ENCODE results near the gene RPL4.
A peak's percentile ranks its signal among the peaks of the same experiment; 100 is the strongest.
"Not testable (repeated sequence)": the region's sequence is repeated elsewhere in the genome, so short reads cannot be mapped to it uniquely, and the experiment has no call there.

RPL4 gene

GRCh38 chr15:66503041-66503648, 1.5 kb downstream of the RPL4 start:
- H2BK120ac ChIP-seq (ENCODE audit: low read depth, low read length); H3K14ac ChIP-seq (ENCODE audit: low read length); H2BK5ac ChIP-seq (ENCODE audit: low read length); H2AK5ac ChIP-seq (ENCODE audit: low read depth, low read length); H2BK12ac ChIP-seq (ENCODE audit: low read length); H2AFZ ChIP-seq (ENCODE audit: low read length); H2BK15ac ChIP-seq (ENCODE audit: low read length); H4K8ac ChIP-seq (ENCODE audit: low read depth, low read length); H3K79me1 ChIP-seq (ENCODE audit: low read depth, low read length); H3K18ac ChIP-seq (ENCODE audit: low read length); H4K91ac ChIP-seq (ENCODE audit: low read depth, low read length, poor library complexity); H3K23ac ChIP-seq (ENCODE audit: low read depth, low read length, poor library complexity); H3K27me3 ChIP-seq (ENCODE audit: control insufficient read depth in 3 of 3, insufficient read depth in 3 of 3, low read depth in 1 of 3, low read length in 3 of 3); H3K9me3 ChIP-seq (replicated peaks in 1 of 2; ENCODE audit: control insufficient read depth in 2 of 2, insufficient read depth in 1 of 2, low read depth in 1 of 2, low read length in 2 of 2); H3K4ac ChIP-seq (ENCODE audit: low read length); H3K27ac ChIP-seq (replicated peaks; ENCODE audit: low read length); H3K9ac ChIP-seq (ENCODE audit: low read depth, low read length, poor library complexity); DNase-seq (ENCODE audit: low spot score): not testable (repeated sequence)
- Histone ChIP-seq H3K4me1 (ENCODE audit: control insufficient read depth in 2 of 2, insufficient read depth in 1 of 2, low read depth in 1 of 2, low read length in 2 of 2) (peaks cover 4 to 12% of the 10 kb centered on the region in 2 donors), H3K36me3 (replicated peaks in 1 of 2; ENCODE audit: control insufficient read depth in 2 of 2, insufficient read depth in 2 of 2, low read length in 2 of 2) (peaks cover 31 to 57% of the 10 kb centered on the region in 2 donors), H3K4me3 (ENCODE audit: low read length in 2 of 2) (peak overlapping the region in 1 of 2 donors; percentile 81), H3K4me2 (ENCODE audit: insufficient read depth, low read length, poor library complexity, severe bottlenecking) (peak overlapping the region; percentile 26)
- WGBS, 2 donors (ENCODE audit: extremely low coverage in 2 of 2, insufficient read length in 2 of 2, insufficient replicate concordance in 1 of 2): no CpG with 5 or more reads among the region's 13 CpGs

GRCh38 chr15:66502491-66502890, 2.2 kb downstream of the RPL4 start:
- Histone ChIP-seq H3K23ac (ENCODE audit: low read depth, low read length, poor library complexity) (no peak overlapping the region), H3K14ac (ENCODE audit: low read length) (no peak overlapping the region), H2AFZ (ENCODE audit: low read length) (no peak overlapping the region), H4K91ac (ENCODE audit: low read depth, low read length, poor library complexity) (no peak overlapping the region), H3K36me3 (replicated peaks in 1 of 2; ENCODE audit: control insufficient read depth in 2 of 2, insufficient read depth in 2 of 2, low read length in 2 of 2) (peaks cover 31 to 61% of the 10 kb centered on the region in 2 donors), H3K4ac (ENCODE audit: low read length) (no peak overlapping the region), H2BK120ac (ENCODE audit: low read depth, low read length) (no peak overlapping the region), H3K79me1 (ENCODE audit: low read depth, low read length) (no peaks in the 10 kb centered on the region), H2BK12ac (ENCODE audit: low read length) (no peak overlapping the region), H4K8ac (ENCODE audit: low read depth, low read length) (no peak overlapping the region), H3K27me3 (ENCODE audit: control insufficient read depth in 3 of 3, insufficient read depth in 3 of 3, low read depth in 1 of 3, low read length in 3 of 3) (no peaks in the 10 kb centered on the region), H2BK5ac (ENCODE audit: low read length) (no peak overlapping the region), H3K4me2 (ENCODE audit: insufficient read depth, low read length, poor library complexity, severe bottlenecking) (no peak overlapping the region), H3K18ac (ENCODE audit: low read length) (no peak overlapping the region), H3K9ac (ENCODE audit: low read depth, low read length, poor library complexity) (no peak overlapping the region), H2BK15ac (ENCODE audit: low read length) (no peak overlapping the region), H3K4me3 (ENCODE audit: low read length in 2 of 2) (peak overlapping the region in 1 of 2 donors; percentile 9), H3K9me3 (replicated peaks in 1 of 2; ENCODE audit: control insufficient read depth in 2 of 2, insufficient read depth in 1 of 2, low read depth in 1 of 2, low read length in 2 of 2) (no peaks in the 10 kb centered on the region), H2AK5ac (ENCODE audit: low read depth, low read length) (no peak overlapping the region), H3K4me1 (ENCODE audit: control insufficient read depth in 2 of 2, insufficient read depth in 1 of 2, low read depth in 1 of 2, low read length in 2 of 2) (peaks cover 4 to 12% of the 10 kb centered on the region in 2 donors), H3K27ac (replicated peaks; ENCODE audit: low read length) (no peak overlapping the region)
- WGBS, 2 donors (ENCODE audit: extremely low coverage in 2 of 2, insufficient read length in 2 of 2, insufficient replicate concordance in 1 of 2): no CpG with 5 or more reads among the region's 10 CpGs
- DNase-seq (ENCODE audit: low spot score): no peak

- H3K9ac ChIP-seq (ENCODE audit: low read depth, low read length, poor library complexity); H3K4me3 ChIP-seq (ENCODE audit: low read length in 2 of 2); H4K91ac ChIP-seq (ENCODE audit: low read depth, low read length, poor library complexity); H2AFZ ChIP-seq (ENCODE audit: low read length); H2BK120ac ChIP-seq (ENCODE audit: low read depth, low read length); H3K4me2 ChIP-seq (ENCODE audit: insufficient read depth, low read length, poor library complexity, severe bottlenecking); H3K23ac ChIP-seq (ENCODE audit: low read depth, low read length, poor library complexity); H3K4ac ChIP-seq (ENCODE audit: low read length); H2BK12ac ChIP-seq (ENCODE audit: low read length); H2BK15ac ChIP-seq (ENCODE audit: low read length); H2AK5ac ChIP-seq (ENCODE audit: low read depth, low read length); H3K18ac ChIP-seq (ENCODE audit: low read length); H3K27ac ChIP-seq (replicated peaks; ENCODE audit: low read length); H3K9me3 ChIP-seq (replicated peaks in 1 of 2; ENCODE audit: control insufficient read depth in 2 of 2, insufficient read depth in 1 of 2, low read depth in 1 of 2, low read length in 2 of 2); H4K8ac ChIP-seq (ENCODE audit: low read depth, low read length); H3K79me1 ChIP-seq (ENCODE audit: low read depth, low read length); DNase-seq (ENCODE audit: low spot score); H3K27me3 ChIP-seq (ENCODE audit: control insufficient read depth in 3 of 3, insufficient read depth in 3 of 3, low read depth in 1 of 3, low read length in 3 of 3); H2BK5ac ChIP-seq (ENCODE audit: low read length); H3K14ac ChIP-seq (ENCODE audit: low read length): not testable (repeated sequence)
- peaks cover 31 to 76% of the 10 kb centered on the region in 2 donors for H3K36me3 ChIP-seq (replicated peaks in 1 of 2; ENCODE audit: control insufficient read depth in 2 of 2, insufficient read depth in 2 of 2, low read length in 2 of 2)
- no CpG with 5 or more reads among the region's 7 CpGs for WGBS, 2 donors (ENCODE audit: extremely low coverage in 2 of 2, insufficient read length in 2 of 2, insufficient replicate concordance in 1 of 2)
- peaks cover 6 to 18% of the 10 kb centered on the region in 2 donors for H3K4me1 ChIP-seq (ENCODE audit: control insufficient read depth in 2 of 2, insufficient read depth in 1 of 2, low read depth in 1 of 2, low read length in 2 of 2)
These were observed 4.3 kb downstream of the RPL4 start for GRCh38 chr15:66500346-66500745.

GRCh38 chr15:66498501-66499386, 5.9 kb downstream of the RPL4 start:
- Histone ChIP-seq H3K4me2 (ENCODE audit: insufficient read depth, low read length, poor library complexity, severe bottlenecking) (no peak overlapping the region), H3K23ac (ENCODE audit: low read depth, low read length, poor library complexity) (no peak overlapping the region), H3K14ac (ENCODE audit: low read length) (no peak overlapping the region), H2AK5ac (ENCODE audit: low read depth, low read length) (no peak overlapping the region), H3K4me1 (ENCODE audit: control insufficient read depth in 2 of 2, insufficient read depth in 1 of 2, low read depth in 1 of 2, low read length in 2 of 2) (peaks cover 6 to 18% of the 10 kb centered on the region in 2 donors), H3K36me3 (replicated peaks in 1 of 2; ENCODE audit: control insufficient read depth in 2 of 2, insufficient read depth in 2 of 2, low read length in 2 of 2) (peaks cover 34 to 91% of the 10 kb centered on the region in 2 donors), H2BK15ac (ENCODE audit: low read length) (no peak overlapping the region), H2BK5ac (ENCODE audit: low read length) (no peak overlapping the region), H3K79me1 (ENCODE audit: low read depth, low read length) (peaks cover 4% of the 10 kb centered on the region), H3K4ac (ENCODE audit: low read length) (no peak overlapping the region), H3K27ac (replicated peaks; ENCODE audit: low read length) (no peak overlapping the region), H3K18ac (ENCODE audit: low read length) (no peak overlapping the region), H3K27me3 (ENCODE audit: control insufficient read depth in 3 of 3, insufficient read depth in 3 of 3, low read depth in 1 of 3, low read length in 3 of 3) (no peaks in the 10 kb centered on the region), H4K91ac (ENCODE audit: low read depth, low read length, poor library complexity) (no peak overlapping the region), H3K9me3 (replicated peaks in 1 of 2; ENCODE audit: control insufficient read depth in 2 of 2, insufficient read depth in 1 of 2, low read depth in 1 of 2, low read length in 2 of 2) (no peaks in the 10 kb centered on the region), H2BK120ac (ENCODE audit: low read depth, low read length) (no peak overlapping the region), H3K9ac (ENCODE audit: low read depth, low read length, poor library complexity) (no peak overlapping the region), H3K4me3 (ENCODE audit: low read length in 2 of 2) (no peak overlapping the region), H2BK12ac (ENCODE audit: low read length) (no peak overlapping the region), H4K8ac (ENCODE audit: low read depth, low read length) (no peak overlapping the region), H2AFZ (ENCODE audit: low read length) (no peak overlapping the region)
- WGBS, 2 donors (ENCODE audit: extremely low coverage in 2 of 2, insufficient read length in 2 of 2, insufficient replicate concordance in 1 of 2): no CpG with 5 or more reads among the region's 3 CpGs
- no peak for DNase-seq (ENCODE audit: low spot score)

All from neuronal stem cell (in vitro differentiated cells).